ENCODE data around the gene USP43.

DNA sequence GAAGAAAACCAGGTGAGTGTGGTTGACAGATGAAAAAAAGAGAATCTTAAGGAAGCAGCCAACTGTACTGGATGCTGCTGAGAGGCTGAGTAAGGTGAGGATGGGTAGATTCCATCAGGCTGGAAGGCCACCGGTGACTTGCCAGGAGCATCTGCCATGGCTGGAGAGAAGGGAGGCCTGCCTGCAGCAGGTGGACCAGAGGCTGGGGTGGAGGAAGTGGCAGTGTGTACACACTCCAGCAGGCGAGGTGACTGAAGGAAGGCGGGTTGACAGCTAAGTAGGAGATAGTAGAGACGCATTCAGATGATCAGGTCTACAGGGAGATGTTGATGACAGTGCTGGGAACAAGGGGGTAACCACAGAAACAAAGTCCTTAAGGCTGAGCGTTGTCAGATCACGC is 69.5 kb downstream of the USP43 start:
- TF ChIP-seq E2F6 (IDR thresholded peaks at IDR 0.05; ENCODE audit: borderline replicate concordance, low read depth) (no peak), REST (IDR thresholded peaks at IDR 0.05) (no peak), MAX (IDR thresholded peaks at IDR 0.05) (no peak), NR3C1 (IDR thresholded peaks at IDR 0.05) (no peak), BHLHE40 (IDR thresholded peaks at IDR 0.05; ENCODE audit: low read depth, low read length) (no peak), CBX8 (IDR thresholded peaks at IDR 0.05) (no peak), POLR2A (IDR thresholded peaks at IDR 0.05; ENCODE audit: low read length) (no peak), RFX5 (IDR thresholded peaks at IDR 0.05) (no peak), CHD2 (IDR thresholded peaks at IDR 0.05; ENCODE audit: low read length, partially characterized antibody) (no peak), HOXA7 (CRISPR knock-in tag; IDR thresholded peaks at IDR 0.05) (no peak), MAFK (IDR thresholded peaks at IDR 0.05; ENCODE audit: partially characterized antibody) (no peak)
- TF ChIP-seq, protein P1, sequence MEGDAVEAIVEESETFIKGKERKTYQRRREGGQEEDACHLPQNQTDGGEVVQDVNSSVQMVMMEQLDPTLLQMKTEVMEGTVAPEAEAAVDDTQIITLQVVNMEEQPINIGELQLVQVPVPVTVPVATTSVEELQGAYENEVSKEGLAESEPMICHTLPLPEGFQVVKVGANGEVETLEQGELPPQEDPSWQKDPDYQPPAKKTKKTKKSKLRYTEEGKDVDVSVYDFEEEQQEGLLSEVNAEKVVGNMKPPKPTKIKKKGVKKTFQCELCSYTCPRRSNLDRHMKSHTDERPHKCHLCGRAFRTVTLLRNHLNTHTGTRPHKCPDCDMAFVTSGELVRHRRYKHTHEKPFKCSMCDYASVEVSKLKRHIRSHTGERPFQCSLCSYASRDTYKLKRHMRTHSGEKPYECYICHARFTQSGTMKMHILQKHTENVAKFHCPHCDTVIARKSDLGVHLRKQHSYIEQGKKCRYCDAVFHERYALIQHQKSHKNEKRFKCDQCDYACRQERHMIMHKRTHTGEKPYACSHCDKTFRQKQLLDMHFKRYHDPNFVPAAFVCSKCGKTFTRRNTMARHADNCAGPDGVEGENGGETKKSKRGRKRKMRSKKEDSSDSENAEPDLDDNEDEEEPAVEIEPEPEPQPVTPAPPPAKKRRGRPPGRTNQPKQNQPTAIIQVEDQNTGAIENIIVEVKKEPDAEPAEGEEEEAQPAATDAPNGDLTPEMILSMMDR (IDR thresholded peaks at IDR 0.05), result no peak

All from A549 (cell line).